Heart left ventricle (tissue), 13 donors: Measurements from ENCODE around the gene TRIM46.

Experiments
- CTCF ChIP-seq, 12 donors: fragments of 200-600 bp; sonication (generic) in 4 of 12; IDR thresholded peaks; one replicate each; pipeline versions ENCODE4 v1.5.0 to v1.8.0; 2018 to 2022; ENCODE audit warnings: antibody characterized with exemption in 12 of 12, mild to moderate bottlenecking in 5 of 12
- POLR2A ChIP-seq, 2 donors: fragments of 450-650 bp; IDR thresholded peaks; one replicate each; pipeline ENCODE4 v1.6.1; 2017; ENCODE audit warnings: antibody characterized with exemption in 2 of 2, mild to moderate bottlenecking in 2 of 2, moderate library complexity in 2 of 2
- donor health status: ischemic (EF 13 %, LVEDD 7.1; RV severe dilation, severe dysfunction).
- donor health status: DM: no; HTN: yes; CAD: no.
- donor health status: DM: no; HTN: no; CAD: no.
- donor health status: ischemic (EF 25% LVEDD 6.9; RV normal size, moderate dysfunction).
- donor health status: ischemic (EF 25% LVEDD 5.7; RV mildly dilated, moderate dysfunction).
- donor health status: ischemic (EF 35%, LVEDD 5.7; RV mildly dilated, moderate dysfunction).
- donor health status: nonischemic (EF 11% LVEDD 7.7; RV severe dilation, severe dysfunction).
- donor health status: DM: yes; HTN: yes; CAD: no.
- donor health status: PGD.
- donor health status: ischemic (EF 29% LVEDD 5.4; RV normal size, mild dysfunction).
- donor health status: nonischemic (EF 23%, LVEDD 6.1; RV moderate dilation, normal function).

DNA sequence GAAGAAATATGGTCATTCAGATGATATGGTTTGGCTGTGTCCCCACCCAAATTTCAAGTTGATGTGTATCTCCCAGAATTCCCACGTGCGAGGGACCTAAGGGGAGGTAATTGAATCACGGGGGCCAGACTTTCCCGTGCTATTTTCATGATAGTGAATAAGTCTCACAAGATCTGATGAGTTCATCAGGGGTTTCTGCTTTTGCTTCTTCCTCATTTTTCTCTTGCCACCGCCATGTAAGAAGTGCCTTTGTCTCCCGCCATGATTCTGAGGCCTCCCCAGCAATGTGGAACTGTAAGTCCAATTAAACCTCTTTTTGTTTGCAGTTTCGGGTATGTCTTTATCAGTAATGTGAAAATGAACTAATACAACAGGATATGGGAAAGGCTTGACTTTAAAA, 31.9 kb upstream of the TRIM46 start:
- TF ChIP-seq CTCF (IDR thresholded peaks at IDR 0.05) (no peak), POLR2A (IDR thresholded peaks at IDR 0.05) (no peak)
